PC-3 (cell line): ENCODE results near the gene ZNF71. TPM values are rescaled to one million over a fixed set of nuclear protein-coding genes. Genes with fewer than 3 reads are reported as not detected.

Experiments
- ATAC-seq: fragments of 200-7000 bp; cut with Tn5 transposase; 2 replicates; pipeline ENCODE4 v1.9.1; 2020; ENCODE audit warnings: mild to moderate bottlenecking, moderate library complexity
- BruUV-seq: library from RNA; stranded (reverse); fragments of 400-500 nt; replicated peaks from 2 replicates; lab custom pipeline; 2021; lab: Mats Ljungman, UMichigan
- CTCF ChIA-PET: fragments of 300-600 bp; sonication (Branson Sonifier 250); formaldehyde crosslinking; loops from one replicate; lab custom pipeline; 2022; ENCODE audit warnings: antibody characterized with exemption; lab: Charles Lee
- POLR2A ChIA-PET: fragments of 300-600 bp; sonication (Branson Sonifier 250); formaldehyde crosslinking; loops from one replicate; lab custom pipeline; 2022; ENCODE audit warnings: antibody characterized with exemption; ENCODE audit not compliant: unreplicated experiment; lab: Charles Lee
- DNase-seq: peaks from one replicate; pipeline ENCODE4 v3.0.0-alpha.2; 2015
- H2AFZ ChIP-seq: fragments of 300-600 bp; sonication (generic); 2 replicates; pipeline ENCODE4 v1.6.0; 2016; ENCODE audit warnings: antibody characterized with exemption, low read length
- H3F3A ChIP-seq: fragments of 300-600 bp; sonication (generic); one replicate; pipeline ENCODE4 v1.6.0; 2017; ENCODE audit warnings: antibody characterized with exemption, low read length, control low read depth, mild to moderate bottlenecking; ENCODE audit not compliant: unreplicated experiment
- H3K27ac ChIP-seq: fragments of 300-600 bp; sonication (generic); 2 replicates; pipeline ENCODE4 v1.5.1; 2016; ENCODE audit warnings: mild to moderate bottlenecking, low read length
- H3K27me3 ChIP-seq: fragments of 300-600 bp; sonication (generic); 2 replicates; pipeline ENCODE4 v1.6.1; 2016; ENCODE audit warnings: low read length, mixed read lengths
- H3K36me3 ChIP-seq: fragments of 300-600 bp; sonication (generic); 2 replicates; pipeline ENCODE4 v1.6.1; 2016; ENCODE audit warnings: low read depth, mixed run types, low read length, mixed read lengths
- H3K4me1 ChIP-seq: fragments of 300-600 bp; sonication (generic); 2 replicates; pipeline ENCODE4 v1.5.1; 2016; ENCODE audit warnings: low read length; ENCODE audit not compliant: insufficient read depth
- H3K4me2 ChIP-seq: fragments of 300-600 bp; sonication (generic); 2 replicates; pipeline ENCODE4 v1.6.0; 2016; ENCODE audit warnings: low read length
- H3K4me3 ChIP-seq: fragments of 300-600 bp; sonication (generic); 2 replicates; pipeline ENCODE4 v1.5.1; 2016; ENCODE audit warnings: mild to moderate bottlenecking, low read length, mixed read lengths
- H3K79me2 ChIP-seq: fragments of 300-600 bp; sonication (generic); 2 replicates; pipeline ENCODE4 v1.6.1; 2017; ENCODE audit warnings: low read length, mixed read lengths
- H3K9ac ChIP-seq: fragments of 300-600 bp; sonication (generic); 2 replicates; pipeline ENCODE4 v1.6.0; 2016; ENCODE audit warnings: mild to moderate bottlenecking, low read length
- H3K9me2 ChIP-seq: fragments of 300-600 bp; sonication (generic); replicated peaks from 2 replicates; pipeline ENCODE4 v1.6.1; 2016; ENCODE audit warnings: mixed run types, low read length, mixed read lengths
- H3K9me3 ChIP-seq: fragments of 300-600 bp; sonication (generic); 2 replicates; pipeline ENCODE4 v1.6.1; 2016; ENCODE audit warnings: low read length, mixed read lengths
- H4K20me1 ChIP-seq: fragments of 300-600 bp; sonication (generic); 2 replicates; pipeline ENCODE4 v1.6.1; 2016; ENCODE audit warnings: low read length, mixed read lengths
- EZH2 ChIP-seq: fragments of 300-600 bp; sonication (generic); IDR thresholded peaks from one replicate; pipeline ENCODE4 v1.6.1; 2017; ENCODE audit warnings: antibody characterized with exemption, mild to moderate bottlenecking, low read length; ENCODE audit not compliant: unreplicated experiment
- EZH2phosphoT487 ChIP-seq: fragments of 300-600 bp; sonication (generic); IDR thresholded peaks from 2 replicates; pipeline ENCODE4 v1.6.1; 2018; ENCODE audit warnings: mild to moderate bottlenecking, antibody characterized with exemption, low read length, borderline replicate concordance
- intact Hi-C: fragments of 100-400 bp; cut with micrococcal nuclease; formaldehyde crosslinking; loops from 2 replicates; pipeline ENCODE4 v1.9.0; 2023
- total RNA-seq: library from RNA; depleted of rRNA; stranded (reverse); fragments of >200 nt; gene quantifications from 2 replicates; pipeline ENCODE4 v1.2.3, GENCODE V29; 2014
- TF ChIP-seq, protein P1 (sequence below): fragments of 300-600 bp; sonication (generic); conservative IDR thresholded peaks from 2 replicates; pipeline ENCODE4 v1.5.1; 2017; ENCODE audit warnings: antibody characterized with exemption, low read depth, mild to moderate bottlenecking, low read length

The ZNF71 gene
- total RNA-seq, 1 experiment from 2014 or later, result 14.2 TPM

- H3K4me3 ChIP-seq, result no peak overlapping the region
- H2AFZ ChIP-seq, result no peak overlapping the region
- intact Hi-C loops, result no loop called here
- H3K79me2 ChIP-seq, result 0 out of 2 replicates have a peak, but pooled peaks cover 6% of the 10 kb centered on the region
- H3K36me3 ChIP-seq, result peaks cover 99% of the 10 kb centered on the region
- H4K20me1 ChIP-seq, result no peaks in the 10 kb centered on the region
- H3K9ac ChIP-seq, result no peak overlapping the region
- no TSS peak for BruUV-seq
- POLR2A ChIA-PET, result no interaction called here
- no peak overlapping the region for H3K27ac ChIP-seq
- H3F3A ChIP-seq, result no peaks in the 10 kb centered on the region
- ATAC-seq, result no peak
- H3K27me3 ChIP-seq, result no peaks in the 10 kb centered on the region
- CTCF ChIA-PET, result no interaction called here
- H3K4me2 ChIP-seq, result no peak overlapping the region
- H3K9me2 ChIP-seq, result no peaks in the 10 kb centered on the region
- no peaks in the 10 kb centered on the region for H3K4me1 ChIP-seq
- no peak for DNase-seq
- H3K9me3 ChIP-seq, result peaks cover 80% of the 10 kb centered on the region
- TF ChIP-seq, protein P1, sequence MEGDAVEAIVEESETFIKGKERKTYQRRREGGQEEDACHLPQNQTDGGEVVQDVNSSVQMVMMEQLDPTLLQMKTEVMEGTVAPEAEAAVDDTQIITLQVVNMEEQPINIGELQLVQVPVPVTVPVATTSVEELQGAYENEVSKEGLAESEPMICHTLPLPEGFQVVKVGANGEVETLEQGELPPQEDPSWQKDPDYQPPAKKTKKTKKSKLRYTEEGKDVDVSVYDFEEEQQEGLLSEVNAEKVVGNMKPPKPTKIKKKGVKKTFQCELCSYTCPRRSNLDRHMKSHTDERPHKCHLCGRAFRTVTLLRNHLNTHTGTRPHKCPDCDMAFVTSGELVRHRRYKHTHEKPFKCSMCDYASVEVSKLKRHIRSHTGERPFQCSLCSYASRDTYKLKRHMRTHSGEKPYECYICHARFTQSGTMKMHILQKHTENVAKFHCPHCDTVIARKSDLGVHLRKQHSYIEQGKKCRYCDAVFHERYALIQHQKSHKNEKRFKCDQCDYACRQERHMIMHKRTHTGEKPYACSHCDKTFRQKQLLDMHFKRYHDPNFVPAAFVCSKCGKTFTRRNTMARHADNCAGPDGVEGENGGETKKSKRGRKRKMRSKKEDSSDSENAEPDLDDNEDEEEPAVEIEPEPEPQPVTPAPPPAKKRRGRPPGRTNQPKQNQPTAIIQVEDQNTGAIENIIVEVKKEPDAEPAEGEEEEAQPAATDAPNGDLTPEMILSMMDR, result no peak
- TF ChIP-seq EZH2phosphoT487, result no peak
Measured at GRCh38 chr19:56612737-56613136, 17.6 kb downstream of the ZNF71 start.

DNA sequence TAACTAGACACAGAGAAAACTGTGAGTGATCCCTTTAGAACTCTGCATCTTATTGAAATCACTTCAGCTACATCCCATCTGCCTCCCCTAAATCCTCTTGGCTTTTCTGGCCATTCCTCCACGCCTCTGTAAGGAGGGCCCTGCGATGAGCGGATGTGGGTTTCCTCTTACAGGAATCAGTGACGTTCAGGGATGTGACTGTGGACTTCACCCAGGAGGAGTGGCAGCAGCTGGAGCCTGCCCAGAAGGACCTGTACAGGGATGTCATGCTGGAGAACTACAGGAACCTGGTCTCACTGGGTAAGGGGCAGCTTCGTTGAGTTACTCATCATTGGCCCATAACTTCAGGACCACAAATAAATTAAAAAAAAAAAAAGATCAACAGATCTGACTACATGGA is 18.5 kb downstream of the ZNF71 start:
- Histone ChIP-seq H3K27me3 (no peaks in the 10 kb centered on the region), H2AFZ (no peak overlapping the region), H3K4me1 (no peaks in the 10 kb centered on the region), H3K4me2 (no peak overlapping the region), H3K9me2 (no peaks in the 10 kb centered on the region), H3K9ac (no peak overlapping the region), H3K9me3 (peaks cover 79% of the 10 kb centered on the region), H3K27ac (no peak overlapping the region), H3K4me3 (no peak overlapping the region), H3F3A (no peaks in the 10 kb centered on the region), H4K20me1 (no peaks in the 10 kb centered on the region), H3K79me2 (0 out of 2 replicates have a peak, but pooled peaks cover 1% of the 10 kb centered on the region), H3K36me3 (peaks cover 97% of the 10 kb centered on the region)
- ChIA-PET CTCF (no interaction called here), POLR2A (no interaction called here)
- DNase-seq (no peak), ATAC-seq (no peak)
- no TSS peak for BruUV-seq
- no peak for TF ChIP-seq EZH2
- no peak for TF ChIP-seq EZH2phosphoT487
- TF ChIP-seq, protein P1, result no peak
- intact Hi-C loops, result no loop called here

- BruUV-seq, result no TSS peak
- H3K9ac ChIP-seq, result no peak overlapping the region
- ChIA-PET POLR2A (no interaction called here), CTCF (no interaction called here)
- H4K20me1 ChIP-seq, result no peaks in the 10 kb centered on the region
- H3K27ac ChIP-seq, result no peak overlapping the region
- H2AFZ ChIP-seq, result no peak overlapping the region
- no peak overlapping the region for H3K4me2 ChIP-seq
- no peaks in the 10 kb centered on the region for H3K79me2 ChIP-seq
- intact Hi-C loops, result no loop called here
- H3K9me3 ChIP-seq, result peaks cover 56% of the 10 kb centered on the region
- H3K36me3 ChIP-seq, result peaks cover 90% of the 10 kb centered on the region
- DNase-seq (no peak), ATAC-seq (no peak)
- no peaks in the 10 kb centered on the region for H3K27me3 ChIP-seq
- H3K4me3 ChIP-seq, result no peak overlapping the region; the same call in 1 of the 2 replicates
- H3F3A ChIP-seq, result no peaks in the 10 kb centered on the region
- no peaks in the 10 kb centered on the region for H3K9me2 ChIP-seq
- TF ChIP-seq, protein P1, result no peak
- no peak for TF ChIP-seq EZH2
- TF ChIP-seq EZH2phosphoT487, result no peak
- H3K4me1 ChIP-seq, result no peaks in the 10 kb centered on the region
Measured at GRCh38 chr19:56617531-56617930, 22.4 kb downstream of the ZNF71 start.
